Neural progenitor cell (in vitro differentiated cells): ENCODE data around the gene CSE1L. TPM values are rescaled to one million over a fixed set of nuclear protein-coding genes. Genes with fewer than 3 reads are reported as not detected.
A peak's percentile ranks its signal among the peaks of the same experiment; 100 is the strongest.

Source experiments
- DNase-seq: peaks from one replicate; pipeline ENCODE4 v3.0.0-alpha.2; 2016; ENCODE audit warnings: low spot score
- H2AFZ ChIP-seq: fragments of 200-600 bp; sonication (generic); replicated peaks from 2 replicates; pipeline ENCODE4 v1.6.1; 2016; ENCODE audit warnings: antibody characterized with exemption
- H3F3A ChIP-seq: fragments of 200-600 bp; sonication (generic); 2 replicates; pipeline ENCODE4 v1.6.1; 2016; ENCODE audit warnings: antibody characterized with exemption, low read depth
- H3K27ac ChIP-seq: fragments of 200-600 bp; sonication (generic); 2 replicates; pipeline ENCODE4 v1.5.1; 2016; ENCODE audit warnings: mild to moderate bottlenecking
- H3K27me3 ChIP-seq: fragments of 200-600 bp; sonication (generic); 2 replicates; pipeline ENCODE4 v1.6.1; 2016; ENCODE audit warnings: mild to moderate bottlenecking, moderate library complexity
- H3K36me3 ChIP-seq: fragments of 200-600 bp; sonication (generic); 2 replicates; pipeline ENCODE4 v1.5.1; 2016
- H3K4me1 ChIP-seq: fragments of 200-600 bp; sonication (generic); 2 replicates; pipeline ENCODE4 v1.6.1; 2016; ENCODE audit warnings: mixed run types
- H3K4me2 ChIP-seq: fragments of 200-600 bp; sonication (generic); 2 replicates; pipeline ENCODE4 v1.6.1; 2016
- H3K4me3 ChIP-seq: fragments of 200-600 bp; sonication (generic); 2 replicates; pipeline ENCODE4 v1.5.1; 2016
- H3K79me2 ChIP-seq: fragments of 200-600 bp; sonication (generic); 2 replicates; pipeline ENCODE4 v1.6.1; 2016; ENCODE audit warnings: low read depth
- H3K9ac ChIP-seq: fragments of 200-600 bp; sonication (generic); 2 replicates; pipeline ENCODE4 v1.6.1; 2016
- H3K9me3 ChIP-seq: fragments of 200-600 bp; sonication (generic); 2 replicates; pipeline ENCODE4 v1.5.1; 2016; ENCODE audit warnings: low read depth
- H4K20me1 ChIP-seq: fragments of 200-600 bp; sonication (generic); 2 replicates; pipeline ENCODE4 v1.6.1; 2016; ENCODE audit warnings: low read depth
- H3K27ac Mint-ChIP-seq: 3 replicates; pipeline ENCODE4 v1.8.0; 2021; ENCODE audit warnings: mixed read lengths
- H3K27me3 Mint-ChIP-seq: 2 replicates; pipeline ENCODE4 v1.8.0; 2022; ENCODE audit warnings: low read depth, mild to moderate bottlenecking, inconsistent platforms, moderate library complexity, mixed read lengths; ENCODE audit not compliant: insufficient read depth
- H3K36me3 Mint-ChIP-seq: 3 replicates; pipeline ENCODE4 v1.8.0; 2021; ENCODE audit warnings: mixed read lengths
- H3K4me1 Mint-ChIP-seq: 3 replicates; pipeline ENCODE4 v1.8.0; 2021; ENCODE audit warnings: mixed read lengths
- H3K4me3 Mint-ChIP-seq: 3 replicates; pipeline ENCODE4 v1.8.0; 2021; ENCODE audit warnings: mild to moderate bottlenecking, moderate library complexity, mixed read lengths
- H3K9me3 Mint-ChIP-seq: 3 replicates; pipeline ENCODE4 v1.8.0; 2020; ENCODE audit warnings: mixed read lengths
- CTCF ChIP-seq: fragments of 200-600 bp; sonication (generic); IDR thresholded peaks from 2 replicates; pipeline ENCODE4 v1.5.1; 2017; ENCODE audit warnings: antibody characterized with exemption, mild to moderate bottlenecking
- EZH2 ChIP-seq: fragments of 200-600 bp; sonication (generic); IDR thresholded peaks from 2 replicates; pipeline ENCODE4 v1.6.1; 2017; ENCODE audit warnings: antibody characterized with exemption, mild to moderate bottlenecking, moderate library complexity
- EZH2phosphoT487 ChIP-seq: fragments of 200-600 bp; sonication (generic); IDR thresholded peaks from 2 replicates; pipeline ENCODE4 v1.6.1; 2017; ENCODE audit warnings: antibody characterized with exemption
- total RNA-seq: library from RNA; depleted of rRNA; stranded (reverse); fragments of >200 nt; gene quantifications from 2 replicates; pipeline ENCODE4 v1.2.3, GENCODE V29; 2015; ENCODE audit warnings: low replicate concordance

The CSE1L gene
- total RNA-seq: 244 and 348 TPM in 2 replicates

- Mint-ChIP-seq H3K27me3 (no peaks in the 10 kb centered on the region), H3K4me3 (peak within 1 kb of the TSS; percentile 98), H3K36me3 (peaks cover 24% of the 10 kb centered on the region), H3K9me3 (peaks cover 2% of the 10 kb centered on the region), H3K27ac (peak within 1 kb of the TSS; percentile 96), H3K4me1 (peaks cover 20% of the 10 kb centered on the region)
- Histone ChIP-seq H3K27me3 (no peaks in the 10 kb centered on the region), H3K79me2 (peaks cover 52% of the 10 kb centered on the region), H3K4me2 (peak within 1 kb of the TSS; percentile 87), H3F3A (no peaks in the 10 kb centered on the region), H2AFZ (peak within 1 kb of the TSS; percentile 69), H3K27ac (peak within 1 kb of the TSS; percentile 85), H3K4me1 (peaks cover 10% of the 10 kb centered on the region), H3K9ac (peak within 1 kb of the TSS; percentile 96), H3K9me3 (no peaks in the 10 kb centered on the region), H4K20me1 (peaks cover 42% of the 10 kb centered on the region), H3K36me3 (peaks cover 15% of the 10 kb centered on the region), H3K4me3 (peak within 1 kb of the TSS; percentile 84)
- peak; percentile 98 for DNase-seq
- TF ChIP-seq EZH2: no peak
- TF ChIP-seq EZH2phosphoT487: no peak
- peak; percentile 9 for TF ChIP-seq CTCF
Observed at GRCh38 chr20:49046087-49046900, at the start of gene CSE1L. TSS of gene CSE1L (plus strand) at chr20:49046312. CDS start at chr20:49058464, 12,152 bp downstream.

GRCh38 chr20:48999890-49000870 lies 45.9 kb upstream of the CSE1L start:
- peaks cover 2% of the 10 kb centered on the region for H3K27me3 Mint-ChIP-seq
- Histone ChIP-seq H4K20me1 (no peaks in the 10 kb centered on the region), H3K79me2 (no peaks in the 10 kb centered on the region), H3K4me3 (no peak overlapping the region), H3K9ac (no peak overlapping the region), H3K4me2 (no peak overlapping the region), H3K36me3 (peaks cover 4% of the 10 kb centered on the region), H3K27ac (no peak overlapping the region), H2AFZ (no peak overlapping the region), H3K4me1 (no peaks in the 10 kb centered on the region), H3F3A (no peaks in the 10 kb centered on the region), H3K27me3 (no peaks in the 10 kb centered on the region), H3K9me3 (no peaks in the 10 kb centered on the region)
- H3K4me3 Mint-ChIP-seq: no peak overlapping the region
- DNase-seq: no peak
- H3K4me1 Mint-ChIP-seq: no peaks in the 10 kb centered on the region
- peaks cover 16% of the 10 kb centered on the region for H3K36me3 Mint-ChIP-seq
- no peak for TF ChIP-seq EZH2phosphoT487
- TF ChIP-seq CTCF: no peak
- no peak for TF ChIP-seq EZH2
- H3K9me3 Mint-ChIP-seq: no peaks in the 10 kb centered on the region
- H3K27ac Mint-ChIP-seq: no peak overlapping the region

GRCh38 chr20:49001741-49002140 lies 44.4 kb upstream of the CSE1L start:
- H3K4me2 ChIP-seq: no peak overlapping the region
- H3K27ac Mint-ChIP-seq: no peak overlapping the region
- no peak overlapping the region for H3K4me3 Mint-ChIP-seq
- H3K27ac ChIP-seq: no peak overlapping the region
- H3F3A ChIP-seq: no peaks in the 10 kb centered on the region
- no peaks in the 10 kb centered on the region for H4K20me1 ChIP-seq
- H3K9me3 Mint-ChIP-seq: no peaks in the 10 kb centered on the region
- DNase-seq: no peak
- no peaks in the 10 kb centered on the region for H3K27me3 ChIP-seq
- H3K9ac ChIP-seq: no peak overlapping the region
- TF ChIP-seq EZH2phosphoT487 (no peak), EZH2 (no peak), CTCF (no peak)
- peaks cover 2% of the 10 kb centered on the region for H3K27me3 Mint-ChIP-seq
- no peak overlapping the region for H3K4me3 ChIP-seq
- peaks cover 15% of the 10 kb centered on the region for H3K36me3 Mint-ChIP-seq
- H2AFZ ChIP-seq: no peak overlapping the region
- peaks cover 4% of the 10 kb centered on the region for H3K36me3 ChIP-seq
- no peaks in the 10 kb centered on the region for H3K4me1 Mint-ChIP-seq
- H3K4me1 ChIP-seq: no peaks in the 10 kb centered on the region
- no peaks in the 10 kb centered on the region for H3K9me3 ChIP-seq
- H3K79me2 ChIP-seq: no peaks in the 10 kb centered on the region
